ENCODE results near the gene ITGB5. TPM values are rescaled to one million over a fixed set of nuclear protein-coding genes. Genes with fewer than 3 reads are reported as not detected.
"Not testable (repeated sequence)": the region's sequence is repeated elsewhere in the genome, so short reads cannot be mapped to it uniquely, and the experiment has no call there.

Gene ITGB5
- total and polyA plus RNA-seq, 2 donors (not counting 1 experiment from before 2014, with no cell fraction given), result 99.7 to 196 TPM

GRCh38 chr3:124752051-124752450 lies 135.1 kb downstream of the ITGB5 start:
- Histone ChIP-seq H3K27ac (ENCODE audit: insufficient read depth, low read length) (no peak overlapping the region), H4K20me1 (ENCODE audit: control insufficient read depth, extremely low read depth, insufficient read depth, low read length) (no peaks in the 10 kb centered on the region), H3K4me2 (ENCODE audit: extremely low read depth, insufficient read depth, low read length) (no peak overlapping the region), H3K9ac (ENCODE audit: insufficient read depth, low read length) (no peak overlapping the region), H3K27me3 (ENCODE audit: control insufficient read depth, insufficient read depth, low read length) (no peaks in the 10 kb centered on the region), H3K79me2 (ENCODE audit: control insufficient read depth, insufficient read depth, low read length) (no peaks in the 10 kb centered on the region), H3K36me3 (ENCODE audit: control insufficient read depth, insufficient read depth, low read length) (peaks cover 1% of the 10 kb centered on the region), H3K9me3 (ENCODE audit: control insufficient read depth, insufficient read depth, low read depth, low read length) (no peaks in the 10 kb centered on the region), H2AFZ (ENCODE audit: low read length) (no peak overlapping the region), H3K4me3 (replicated peaks in 1 of 4; ENCODE audit: control extremely low read depth in 1 of 4, insufficient read depth in 1 of 4, low read depth in 3 of 4, low read length in 4 of 4) (no peak overlapping the region), H3K4me1 (ENCODE audit: control insufficient read depth, extremely low read depth, insufficient read depth, low read length) (no peaks in the 10 kb centered on the region)
- DNase-seq (ENCODE audit: low read depth in 2 of 2), result no peak
- no peak for TF ChIP-seq EZH2 (IDR thresholded peaks at IDR 0.05; ENCODE audit: low read length, missing control alignments)
- TF ChIP-seq, protein P1, sequence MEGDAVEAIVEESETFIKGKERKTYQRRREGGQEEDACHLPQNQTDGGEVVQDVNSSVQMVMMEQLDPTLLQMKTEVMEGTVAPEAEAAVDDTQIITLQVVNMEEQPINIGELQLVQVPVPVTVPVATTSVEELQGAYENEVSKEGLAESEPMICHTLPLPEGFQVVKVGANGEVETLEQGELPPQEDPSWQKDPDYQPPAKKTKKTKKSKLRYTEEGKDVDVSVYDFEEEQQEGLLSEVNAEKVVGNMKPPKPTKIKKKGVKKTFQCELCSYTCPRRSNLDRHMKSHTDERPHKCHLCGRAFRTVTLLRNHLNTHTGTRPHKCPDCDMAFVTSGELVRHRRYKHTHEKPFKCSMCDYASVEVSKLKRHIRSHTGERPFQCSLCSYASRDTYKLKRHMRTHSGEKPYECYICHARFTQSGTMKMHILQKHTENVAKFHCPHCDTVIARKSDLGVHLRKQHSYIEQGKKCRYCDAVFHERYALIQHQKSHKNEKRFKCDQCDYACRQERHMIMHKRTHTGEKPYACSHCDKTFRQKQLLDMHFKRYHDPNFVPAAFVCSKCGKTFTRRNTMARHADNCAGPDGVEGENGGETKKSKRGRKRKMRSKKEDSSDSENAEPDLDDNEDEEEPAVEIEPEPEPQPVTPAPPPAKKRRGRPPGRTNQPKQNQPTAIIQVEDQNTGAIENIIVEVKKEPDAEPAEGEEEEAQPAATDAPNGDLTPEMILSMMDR (conservative IDR thresholded peaks at IDR 0.05 in 1 of 2, IDR thresholded peaks at IDR 0.05 in 1 of 2; ENCODE audit: low read depth in 1 of 2, low read length in 2 of 2), result no peak

- Histone ChIP-seq H3K27ac (ENCODE audit: insufficient read depth, low read length) (no peak overlapping the region), H3K36me3 (ENCODE audit: control insufficient read depth, insufficient read depth, low read length) (peaks cover 1% of the 10 kb centered on the region), H3K4me1 (ENCODE audit: control insufficient read depth, extremely low read depth, insufficient read depth, low read length) (no peaks in the 10 kb centered on the region), H3K9me3 (ENCODE audit: control insufficient read depth, insufficient read depth, low read depth, low read length) (no peaks in the 10 kb centered on the region), H3K4me2 (ENCODE audit: extremely low read depth, insufficient read depth, low read length) (no peak overlapping the region), H2AFZ (ENCODE audit: low read length) (no peak overlapping the region), H3K27me3 (ENCODE audit: control insufficient read depth, insufficient read depth, low read length) (no peaks in the 10 kb centered on the region), H3K9ac (ENCODE audit: insufficient read depth, low read length) (no peak overlapping the region), H4K20me1 (ENCODE audit: control insufficient read depth, extremely low read depth, insufficient read depth, low read length) (no peaks in the 10 kb centered on the region), H3K4me3 (replicated peaks in 1 of 4; ENCODE audit: control extremely low read depth in 1 of 4, insufficient read depth in 1 of 4, low read depth in 3 of 4, low read length in 4 of 4) (no peak overlapping the region), H3K79me2 (ENCODE audit: control insufficient read depth, insufficient read depth, low read length) (no peaks in the 10 kb centered on the region)
- DNase-seq (ENCODE audit: low read depth in 2 of 2), result no peak
- TF ChIP-seq, protein P1 (conservative IDR thresholded peaks at IDR 0.05 in 1 of 2, IDR thresholded peaks at IDR 0.05 in 1 of 2; ENCODE audit: low read depth in 1 of 2, low read length in 2 of 2), result no peak
- no peak for TF ChIP-seq EZH2 (IDR thresholded peaks at IDR 0.05; ENCODE audit: low read length, missing control alignments)
Observed at GRCh38 chr3:124751501-124751900, 135.7 kb downstream of the ITGB5 start.

- H2AFZ ChIP-seq (ENCODE audit: low read length); H3K4me1 ChIP-seq (ENCODE audit: control insufficient read depth, extremely low read depth, insufficient read depth, low read length); H3K36me3 ChIP-seq (ENCODE audit: control insufficient read depth, insufficient read depth, low read length): not testable (repeated sequence)
Observed at GRCh38 chr3:124749877-124750276, 137.3 kb downstream of the ITGB5 start.

More at GRCh38 chr3:124749877-124750276, 137.3 kb downstream of the ITGB5 start:
- not testable (repeated sequence) for H3K9me3 ChIP-seq (ENCODE audit: control insufficient read depth, insufficient read depth, low read depth, low read length); H3K79me2 ChIP-seq (ENCODE audit: control insufficient read depth, insufficient read depth, low read length); H3K9ac ChIP-seq (ENCODE audit: insufficient read depth, low read length); H3K4me3 ChIP-seq (replicated peaks in 1 of 4; ENCODE audit: control extremely low read depth in 1 of 4, insufficient read depth in 1 of 4, low read depth in 3 of 4, low read length in 4 of 4); H3K27me3 ChIP-seq (ENCODE audit: control insufficient read depth, insufficient read depth, low read length); H3K4me2 ChIP-seq (ENCODE audit: extremely low read depth, insufficient read depth, low read length); DNase-seq (ENCODE audit: low read depth in 2 of 2); H3K27ac ChIP-seq (ENCODE audit: insufficient read depth, low read length); H4K20me1 ChIP-seq (ENCODE audit: control insufficient read depth, extremely low read depth, insufficient read depth, low read length)

Measured in fibroblast of lung (primary cell).